PC-9 (cell line): Measurements from ENCODE around the gene AKAP7. TPM values are rescaled to one million over a fixed set of nuclear protein-coding genes. Genes with fewer than 3 reads are reported as not detected.

Experiments
- BruUV-seq: library from RNA; stranded (reverse); fragments of 400-500 nt; replicated peaks from 2 replicates; lab custom pipeline; 2021; lab: Mats Ljungman, UMichigan
- CTCF ChIA-PET: fragments of 300-600 bp; sonication (Branson Sonifier 250); formaldehyde crosslinking; loops from one replicate; lab custom pipeline; 2022; ENCODE audit warnings: antibody characterized with exemption; lab: Charles Lee
- POLR2A ChIA-PET: fragments of 300-600 bp; sonication (Branson Sonifier 250); formaldehyde crosslinking; loops from one replicate; lab custom pipeline; 2022; ENCODE audit warnings: antibody characterized with exemption; ENCODE audit not compliant: unreplicated experiment; lab: Charles Lee
- DNase-seq, 2 experiments: peaks; one replicate each; pipeline versions ENCODE4 v3.0.0 to v3.0.0-alpha.2; 2015 to 2022; ENCODE audit warnings: mixed read lengths in 1 of 2
- H2AFZ ChIP-seq: fragments of 200-600 bp; sonication (generic); 2 replicates; pipeline ENCODE4 v1.8.1; 2017; ENCODE audit warnings: antibody characterized with exemption
- H3F3A ChIP-seq: fragments of 200-600 bp; sonication (generic); 2 replicates; pipeline ENCODE4 v1.8.1; 2017; ENCODE audit warnings: antibody characterized with exemption, mild to moderate bottlenecking, low read depth; ENCODE audit not compliant: insufficient read depth
- H3K27ac ChIP-seq: fragments of 200-600 bp; sonication (generic); 2 replicates; pipeline ENCODE4 v1.6.1; 2016; ENCODE audit warnings: mixed run types
- H3K27me3 ChIP-seq: fragments of 200-600 bp; sonication (generic); 2 replicates; pipeline ENCODE4 v1.6.1; 2016; ENCODE audit warnings: low read depth, mixed run types; ENCODE audit not compliant: insufficient read depth
- H3K36me3 ChIP-seq: fragments of 200-600 bp; sonication (generic); 2 replicates; pipeline ENCODE4 v1.6.1; 2016; ENCODE audit warnings: low read depth, mixed run types
- H3K4me1 ChIP-seq: fragments of 200-600 bp; sonication (generic); replicated peaks from 2 replicates; pipeline ENCODE4 v1.6.1; 2016; ENCODE audit warnings: mixed run types; ENCODE audit not compliant: insufficient read depth
- H3K4me2 ChIP-seq: fragments of 200-600 bp; sonication (generic); 2 replicates; pipeline ENCODE4 v1.6.1; 2017; ENCODE audit warnings: mixed run types
- H3K4me3 ChIP-seq: fragments of 200-600 bp; sonication (generic); 2 replicates; pipeline ENCODE4 v1.6.1; 2016; ENCODE audit warnings: mixed run types
- H3K79me2 ChIP-seq: fragments of 200-600 bp; sonication (generic); 2 replicates; pipeline ENCODE4 v1.6.1; 2017; ENCODE audit warnings: low read depth, mixed run types
- H3K9me2 ChIP-seq: fragments of 200-600 bp; sonication (generic); 2 replicates; pipeline ENCODE4 v1.8.1; 2017; ENCODE audit warnings: mild to moderate bottlenecking; ENCODE audit not compliant: insufficient read depth
- H3K9me3 ChIP-seq: fragments of 200-600 bp; sonication (generic); 2 replicates; pipeline ENCODE4 v1.8.1; 2016; ENCODE audit warnings: low read depth; ENCODE audit not compliant: insufficient read depth
- H4K20me1 ChIP-seq: fragments of 200-600 bp; sonication (generic); 2 replicates; pipeline ENCODE4 v1.8.1; 2017; ENCODE audit not compliant: insufficient read depth
- EZH2 ChIP-seq: fragments of 200-600 bp; sonication (generic); IDR thresholded peaks from 2 replicates; pipeline ENCODE4 v1.8.0; 2017; ENCODE audit warnings: antibody characterized with exemption, low read depth
- intact Hi-C: fragments of 100-400 bp; cut with micrococcal nuclease; formaldehyde crosslinking; loops from one replicate; pipeline ENCODE4 v1.10.0; 2022; ENCODE audit not compliant: unreplicated experiment
- total RNA-seq: library from RNA; stranded (reverse); gene quantifications from 2 replicates; pipeline ENCODE4 v1.2.3, GENCODE V29; 2021
- TF ChIP-seq, protein P1 (sequence below): fragments of 200-600 bp; sonication (generic); conservative IDR thresholded peaks from 2 replicates; pipeline ENCODE4 v1.6.1; 2017; ENCODE audit warnings: mixed run types, antibody characterized with exemption, mild to moderate bottlenecking, moderate library complexity

AKAP7 gene
- total RNA-seq, 1 experiment from 2014 or later: 3.8 TPM

DNA sequence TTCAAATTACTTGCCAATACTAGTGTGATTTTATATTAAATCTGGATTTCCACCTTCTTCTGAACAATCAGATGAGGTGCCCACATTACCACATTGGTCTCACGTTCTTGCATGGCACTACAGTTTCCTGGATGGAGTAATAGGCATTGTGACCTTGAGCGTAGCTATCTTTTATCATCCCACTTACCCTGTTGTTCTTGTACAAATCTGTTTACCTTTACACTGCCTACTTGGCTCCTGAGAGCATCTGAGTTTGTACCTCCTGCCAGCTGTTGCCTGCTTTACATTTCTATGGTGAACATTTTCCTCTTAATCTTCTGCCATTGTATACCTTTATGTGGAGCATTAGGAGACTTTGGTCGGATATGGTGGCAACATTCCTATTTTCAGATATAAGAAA, 90.7 kb downstream of the AKAP7 start:
- TF ChIP-seq EZH2: no peak
- TF ChIP-seq, protein P1, sequence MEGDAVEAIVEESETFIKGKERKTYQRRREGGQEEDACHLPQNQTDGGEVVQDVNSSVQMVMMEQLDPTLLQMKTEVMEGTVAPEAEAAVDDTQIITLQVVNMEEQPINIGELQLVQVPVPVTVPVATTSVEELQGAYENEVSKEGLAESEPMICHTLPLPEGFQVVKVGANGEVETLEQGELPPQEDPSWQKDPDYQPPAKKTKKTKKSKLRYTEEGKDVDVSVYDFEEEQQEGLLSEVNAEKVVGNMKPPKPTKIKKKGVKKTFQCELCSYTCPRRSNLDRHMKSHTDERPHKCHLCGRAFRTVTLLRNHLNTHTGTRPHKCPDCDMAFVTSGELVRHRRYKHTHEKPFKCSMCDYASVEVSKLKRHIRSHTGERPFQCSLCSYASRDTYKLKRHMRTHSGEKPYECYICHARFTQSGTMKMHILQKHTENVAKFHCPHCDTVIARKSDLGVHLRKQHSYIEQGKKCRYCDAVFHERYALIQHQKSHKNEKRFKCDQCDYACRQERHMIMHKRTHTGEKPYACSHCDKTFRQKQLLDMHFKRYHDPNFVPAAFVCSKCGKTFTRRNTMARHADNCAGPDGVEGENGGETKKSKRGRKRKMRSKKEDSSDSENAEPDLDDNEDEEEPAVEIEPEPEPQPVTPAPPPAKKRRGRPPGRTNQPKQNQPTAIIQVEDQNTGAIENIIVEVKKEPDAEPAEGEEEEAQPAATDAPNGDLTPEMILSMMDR: no peak
- Histone ChIP-seq H3K9me2 (no peaks in the 10 kb centered on the region), H2AFZ (no peak overlapping the region), H3K36me3 (no peaks in the 10 kb centered on the region), H3K27me3 (no peaks in the 10 kb centered on the region), H3K4me1 (no peaks in the 10 kb centered on the region), H4K20me1 (no peaks in the 10 kb centered on the region), H3K4me2 (no peak overlapping the region), H3K79me2 (no peaks in the 10 kb centered on the region), H3K27ac (no peak overlapping the region), H3K4me3 (no peak overlapping the region), H3K9me3 (no peaks in the 10 kb centered on the region), H3F3A (no peaks in the 10 kb centered on the region)
- ChIA-PET POLR2A (no interaction called here), CTCF (interaction anchor here (0.6 kb wide), 1 partner anchor 513 kb away, joined by 17 read pairs; no protein-coding TSS in a partner anchor)
- BruUV-seq: no TSS peak
- intact Hi-C loops: no loop called here
- no peak for DNase-seq

DNA sequence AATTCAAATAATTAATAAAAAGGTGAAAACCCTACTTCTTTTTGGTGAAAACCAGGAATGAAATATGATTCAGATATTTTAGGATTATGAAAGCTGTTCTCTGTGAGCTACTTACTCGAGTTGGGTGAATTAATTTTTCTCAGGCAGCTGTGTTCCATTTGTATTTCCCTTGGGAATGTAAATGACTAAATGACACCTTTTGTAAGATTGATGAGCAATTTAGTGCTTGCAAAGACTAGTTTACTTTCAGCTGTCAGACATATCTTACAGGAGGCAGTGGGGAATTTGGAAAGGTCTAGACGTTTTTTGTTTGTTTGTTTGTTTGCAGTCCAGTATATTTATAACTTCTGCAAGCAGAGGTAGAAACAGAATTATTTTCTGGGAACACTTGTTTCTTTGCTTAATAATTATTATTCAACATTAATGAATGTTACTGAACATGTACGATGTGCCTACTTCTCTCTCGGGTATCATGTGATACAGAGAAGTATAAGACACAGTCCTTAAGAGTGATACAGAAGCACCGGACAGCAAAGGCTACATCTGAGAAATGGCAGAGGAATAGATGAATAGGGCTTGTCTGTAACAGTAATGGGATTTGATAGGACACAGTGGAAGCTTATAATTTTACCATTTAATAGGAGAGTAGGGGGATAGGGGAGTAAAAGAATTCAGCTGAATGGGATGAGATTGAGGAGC, 91.3 kb downstream of the AKAP7 start:
- POLR2A ChIA-PET: no interaction called here
- H3K4me2 ChIP-seq: no peak overlapping the region
- H2AFZ ChIP-seq: no peak overlapping the region
- H3K27me3 ChIP-seq: no peaks in the 10 kb centered on the region
- H4K20me1 ChIP-seq: no peaks in the 10 kb centered on the region
- CTCF ChIA-PET: no interaction called here
- no peaks in the 10 kb centered on the region for H3K79me2 ChIP-seq
- no peaks in the 10 kb centered on the region for H3K9me2 ChIP-seq
- H3K4me3 ChIP-seq: no peak overlapping the region
- H3F3A ChIP-seq: no peaks in the 10 kb centered on the region
- DNase-seq: no peak
- intact Hi-C loops: no loop called here
- BruUV-seq: no TSS peak
- H3K4me1 ChIP-seq: no peaks in the 10 kb centered on the region; the same call in 1 of the 2 replicates
- no peak overlapping the region for H3K27ac ChIP-seq
- H3K36me3 ChIP-seq: no peaks in the 10 kb centered on the region
- TF ChIP-seq, protein P1: no peak
- H3K9me3 ChIP-seq: no peaks in the 10 kb centered on the region

DNA sequence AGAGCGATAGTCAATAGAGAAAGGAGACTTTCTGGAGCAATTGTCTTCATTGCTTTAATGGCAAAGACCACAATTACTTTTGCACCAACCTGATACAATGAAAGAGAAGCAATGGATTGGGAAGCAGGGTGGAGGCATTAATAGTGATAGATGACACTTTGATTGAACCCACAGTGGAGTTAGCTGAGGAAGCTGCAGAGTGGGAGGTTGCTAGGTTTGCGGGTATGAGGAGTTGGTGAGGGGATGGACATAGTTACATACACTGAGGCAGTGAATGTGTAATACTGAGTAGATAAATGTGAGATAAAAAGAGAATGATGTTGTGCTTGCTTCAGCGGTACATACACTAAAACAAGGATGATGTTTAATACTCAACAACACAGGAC, 91.9 kb downstream of the AKAP7 start:
- TF ChIP-seq, protein P1: no peak
- no peak for TF ChIP-seq EZH2
- H3K9me3 ChIP-seq: no peaks in the 10 kb centered on the region

More for the DNA sequence above, 91.9 kb downstream of the AKAP7 start:
- H3K4me3 ChIP-seq: no peak overlapping the region
- H3F3A ChIP-seq: no peaks in the 10 kb centered on the region
- no peaks in the 10 kb centered on the region for H3K9me2 ChIP-seq
- H3K27me3 ChIP-seq: no peaks in the 10 kb centered on the region
- CTCF ChIA-PET: no interaction called here
- no TSS peak for BruUV-seq
- no peaks in the 10 kb centered on the region for H3K36me3 ChIP-seq
- no peak overlapping the region for H2AFZ ChIP-seq
- H3K79me2 ChIP-seq: no peaks in the 10 kb centered on the region
- DNase-seq: no peak
- no peaks in the 10 kb centered on the region for H4K20me1 ChIP-seq
- no peak overlapping the region for H3K4me2 ChIP-seq
- intact Hi-C loops: no loop called here
- POLR2A ChIA-PET: no interaction called here
- H3K27ac ChIP-seq: no peak overlapping the region
- H3K4me1 ChIP-seq: no peaks in the 10 kb centered on the region; the same call in 1 of the 2 replicates
